Cardiac septum (tissue), 1 donor: ENCODE measurements around the gene ARHGAP32. TPM values are rescaled to one million over a fixed set of nuclear protein-coding genes. Genes with fewer than 3 reads are reported as not detected.

ENCODE experiments used
- DNase-seq: peaks from one replicate; pipeline ENCODE4 v3.0.0-alpha.2; 2020; ENCODE audit warnings: low spot score
- intact Hi-C: fragments of 100-400 bp; cut with DNase I; formaldehyde crosslinking; loops from one replicate; pipeline ENCODE4 v1.14.0; 2022
- total RNA-seq: library from RNA; stranded (reverse); fragmentation: NEBNext Ultra II Directional; extraction: Animal tissue kit (Norgen Biotek cat#: 25700); gene quantifications from one replicate; pipeline ENCODE4 v1.2.1, GENCODE V29; 2021
- donor health status: DM: no; HTN: no; CAD: no.

ARHGAP32 gene
- total RNA-seq, 1 donor from 2014 or later = 4.1 TPM

- DNase-seq = no peak
- intact Hi-C loops = no loop called here
These were observed 221.4 kb downstream of the ARHGAP32 start for GRCh38 chr11:128970598-128971190.

GRCh38 chr11:128968916-128969315 lies 223.2 kb downstream of the ARHGAP32 start:
- intact Hi-C loops = no loop called here
- no peak for DNase-seq

GRCh38 chr11:128967578-128967977 lies 224.5 kb downstream of the ARHGAP32 start:
- no peak for DNase-seq

GRCh38 chr11:128965485-128965884 lies 226.6 kb downstream of the ARHGAP32 start:
- DNase-seq = no peak
- intact Hi-C loops = no loop called here

More at GRCh38 chr11:128967578-128967977, 224.5 kb downstream of the ARHGAP32 start:
- intact Hi-C loops = no loop called here

- intact Hi-C loops = no loop called here
- no peak for DNase-seq
These were observed 227.6 kb downstream of the ARHGAP32 start for GRCh38 chr11:128964463-128964930.

- intact Hi-C loops = no loop called here
These were observed 228.3 kb downstream of the ARHGAP32 start for GRCh38 chr11:128963744-128964325.

GRCh38 chr11:128962896-128963295 lies 229.2 kb downstream of the ARHGAP32 start:
- no peak for DNase-seq
- intact Hi-C loops = no loop called here

More at GRCh38 chr11:128963744-128964325, 228.3 kb downstream of the ARHGAP32 start:
- DNase-seq = no peak

- no peak for DNase-seq
- intact Hi-C loops = no loop called here
These were observed 230.5 kb downstream of the ARHGAP32 start for GRCh38 chr11:128961645-128962044.

- DNase-seq = no peak
- intact Hi-C loops = no loop called here
These were observed 235.0 kb downstream of the ARHGAP32 start for GRCh38 chr11:128957202-128957482.

- no peak for DNase-seq
- intact Hi-C loops = loop anchor here (1.0 kb wide), 1 partner anchor 72 kb away; no protein-coding TSS in a partner anchor
These were observed 235.5 kb downstream of the ARHGAP32 start for GRCh38 chr11:128956401-128957201.

- intact Hi-C loops = loop anchor here (1.0 kb wide), 1 partner anchor 71 kb away; no protein-coding TSS in a partner anchor
- DNase-seq = no peak
These were observed 236.5 kb downstream of the ARHGAP32 start for GRCh38 chr11:128955636-128956035.

- intact Hi-C loops = no loop called here
- no peak for DNase-seq
These were observed 239.0 kb downstream of the ARHGAP32 start for GRCh38 chr11:128953151-128953550.

GRCh38 chr11:128949791-128950454 lies 242.2 kb downstream of the ARHGAP32 start:
- intact Hi-C loops = no loop called here
- no peak for DNase-seq

GRCh38 chr11:128948583-128948982 lies 243.5 kb downstream of the ARHGAP32 start:
- DNase-seq = no peak
- intact Hi-C loops = no loop called here

- no peak for DNase-seq
- intact Hi-C loops = no loop called here
These were observed 244.4 kb downstream of the ARHGAP32 start for GRCh38 chr11:128947773-128948172.

GRCh38 chr11:128946648-128947047 lies 245.5 kb downstream of the ARHGAP32 start:
- no peak for DNase-seq

GRCh38 chr11:128943428-128943976 lies 248.6 kb downstream of the ARHGAP32 start:
- no peak for DNase-seq
- intact Hi-C loops = no loop called here

More at GRCh38 chr11:128946648-128947047, 245.5 kb downstream of the ARHGAP32 start:
- intact Hi-C loops = no loop called here

- intact Hi-C loops = no loop called here
- no peak for DNase-seq
These were observed 249.2 kb downstream of the ARHGAP32 start, which contains the start of gene TP53AIP1 for GRCh38 chr11:128942817-128943427. Gene TP53AIP1, minus strand, starts transcription at chr11:128942871. Its CDS starts 5,053 bp downstream, at chr11:128937818.

GRCh38 chr11:128942272-128942612 lies 249.9 kb downstream of the ARHGAP32 start:
- DNase-seq = no peak
- intact Hi-C loops = no loop called here
